Measurements from ENCODE around the gene TSC22D1. TPM values are rescaled to one million over a fixed set of nuclear protein-coding genes. Genes with fewer than 3 reads are reported as not detected.

Gene TSC22D1
- total RNA-seq, 4 donors from 2014 or later, result 177 to 798 (median 250) TPM

DNA sequence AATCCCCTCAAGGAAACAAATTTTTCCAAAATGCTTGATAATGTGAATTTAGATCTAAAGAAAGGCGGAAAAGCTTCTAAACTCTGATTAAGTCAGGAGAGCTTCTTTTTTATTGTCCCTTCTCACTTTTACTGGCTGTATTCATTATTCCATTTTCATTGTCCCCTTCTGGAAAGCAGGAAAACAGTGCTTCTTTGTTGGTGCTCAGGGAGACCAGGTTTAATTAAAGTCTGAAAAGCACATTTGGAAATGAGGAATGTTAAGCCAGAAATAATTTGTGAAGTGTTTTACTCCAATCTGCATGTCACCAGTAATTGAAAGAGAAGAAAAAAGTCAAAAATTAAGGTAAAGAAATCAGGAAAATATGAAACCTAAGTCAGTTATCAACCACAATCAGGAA is 43.5 kb upstream of the TSC22D1 start:
- intact Hi-C loops (cut with DNase I; ENCODE audit: low total_unique reads), result no loop called here
- H3K4me1 ChIP-seq, result no peaks in the 10 kb centered on the region
- in situ Hi-C loops (cut with MboI; ENCODE audit: low pct_ligation_motif_present in 1 of 4, low pct_unique_long_range_greater_than_20kb in 1 of 4, low sequenced_read_pairs in 3 of 4), result no loop called here
- no peak overlapping the region for H3K4me3 ChIP-seq
- H3K9me3 ChIP-seq, result no peaks in the 10 kb centered on the region
- no peak overlapping the region for H3K27ac ChIP-seq
- 91 to 93% methylated on average over 1 of the region's 1 CpG for WGBS, 2 donors (ENCODE audit: low coverage in 1 of 2)
- DNase-seq, result no peak
- no peaks in the 10 kb centered on the region for H3K27me3 ChIP-seq
- no peaks in the 10 kb centered on the region for H3K36me3 ChIP-seq
- no peak for TF ChIP-seq POLR2AphosphoS5 (IDR thresholded peaks at IDR 0.05)
- TF ChIP-seq, protein P1, sequence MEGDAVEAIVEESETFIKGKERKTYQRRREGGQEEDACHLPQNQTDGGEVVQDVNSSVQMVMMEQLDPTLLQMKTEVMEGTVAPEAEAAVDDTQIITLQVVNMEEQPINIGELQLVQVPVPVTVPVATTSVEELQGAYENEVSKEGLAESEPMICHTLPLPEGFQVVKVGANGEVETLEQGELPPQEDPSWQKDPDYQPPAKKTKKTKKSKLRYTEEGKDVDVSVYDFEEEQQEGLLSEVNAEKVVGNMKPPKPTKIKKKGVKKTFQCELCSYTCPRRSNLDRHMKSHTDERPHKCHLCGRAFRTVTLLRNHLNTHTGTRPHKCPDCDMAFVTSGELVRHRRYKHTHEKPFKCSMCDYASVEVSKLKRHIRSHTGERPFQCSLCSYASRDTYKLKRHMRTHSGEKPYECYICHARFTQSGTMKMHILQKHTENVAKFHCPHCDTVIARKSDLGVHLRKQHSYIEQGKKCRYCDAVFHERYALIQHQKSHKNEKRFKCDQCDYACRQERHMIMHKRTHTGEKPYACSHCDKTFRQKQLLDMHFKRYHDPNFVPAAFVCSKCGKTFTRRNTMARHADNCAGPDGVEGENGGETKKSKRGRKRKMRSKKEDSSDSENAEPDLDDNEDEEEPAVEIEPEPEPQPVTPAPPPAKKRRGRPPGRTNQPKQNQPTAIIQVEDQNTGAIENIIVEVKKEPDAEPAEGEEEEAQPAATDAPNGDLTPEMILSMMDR (IDR thresholded peaks at IDR 0.05), result no peak
- no peak for TF ChIP-seq EP300 (IDR thresholded peaks at IDR 0.05; ENCODE audit: low read depth)

DNA sequence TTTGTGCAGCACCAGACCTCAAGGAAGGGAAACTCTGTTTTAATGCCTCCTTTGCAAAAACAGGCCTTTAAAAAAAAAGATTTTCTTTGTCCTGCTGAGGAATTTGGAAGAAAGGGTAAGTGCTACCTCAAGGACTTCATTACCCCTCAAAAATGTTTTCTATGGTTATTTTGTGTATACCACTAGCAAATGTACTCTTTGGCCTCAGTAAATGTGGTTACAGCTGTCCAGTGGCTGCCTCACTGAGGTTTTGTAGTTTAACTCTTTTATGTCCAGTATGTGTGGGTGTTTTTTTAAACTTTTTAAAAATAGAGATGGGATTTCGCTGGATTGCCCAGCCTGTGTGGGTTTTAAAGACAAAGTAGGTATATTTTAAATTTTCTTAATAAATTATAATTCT is 42.2 kb upstream of the TSC22D1 start:
- in situ Hi-C loops (cut with MboI; ENCODE audit: low pct_ligation_motif_present in 1 of 4, low pct_unique_long_range_greater_than_20kb in 1 of 4, low sequenced_read_pairs in 3 of 4), result no loop called here

GRCh38 chr13:44617648-44618047 is 41.5 kb upstream of the TSC22D1 start:
- no peak for DNase-seq
- H3K9me3 ChIP-seq, result no peaks in the 10 kb centered on the region
- TF ChIP-seq EP300 (IDR thresholded peaks at IDR 0.05; ENCODE audit: low read depth) (no peak), POLR2AphosphoS5 (IDR thresholded peaks at IDR 0.05) (no peak)
- H3K4me1 ChIP-seq, result no peaks in the 10 kb centered on the region
- 89 to 91% methylated on average over 7 to 11 of the region's 11 CpGs for WGBS, 2 donors (ENCODE audit: low coverage in 1 of 2)
- H3K36me3 ChIP-seq, result no peaks in the 10 kb centered on the region
- no peak overlapping the region for H3K4me3 ChIP-seq
- H3K27me3 ChIP-seq, result no peaks in the 10 kb centered on the region
- intact Hi-C loops (cut with DNase I; ENCODE audit: low total_unique reads) (no loop called here), in situ Hi-C loops (cut with MboI; ENCODE audit: low pct_ligation_motif_present in 1 of 4, low pct_unique_long_range_greater_than_20kb in 1 of 4, low sequenced_read_pairs in 3 of 4) (no loop called here)
- H3K27ac ChIP-seq, result no peak overlapping the region

More for the DNA sequence above, 42.2 kb upstream of the TSC22D1 start:
- 51 to 56% methylated on average over 1 of the region's 1 CpG for WGBS, 2 donors (ENCODE audit: low coverage in 1 of 2)
- intact Hi-C loops (cut with DNase I; ENCODE audit: low total_unique reads), result no loop called here
- Histone ChIP-seq H3K9me3 (no peaks in the 10 kb centered on the region), H3K27ac (no peak overlapping the region), H3K27me3 (no peaks in the 10 kb centered on the region), H3K36me3 (no peaks in the 10 kb centered on the region), H3K4me1 (no peaks in the 10 kb centered on the region), H3K4me3 (no peak overlapping the region)
- TF ChIP-seq, protein P1 (IDR thresholded peaks at IDR 0.05), result no peak
- TF ChIP-seq POLR2AphosphoS5 (IDR thresholded peaks at IDR 0.05) (no peak), EP300 (IDR thresholded peaks at IDR 0.05; ENCODE audit: low read depth) (no peak), POLR2A (IDR thresholded peaks at IDR 0.05) (no peak)
- no peak for DNase-seq

DNA sequence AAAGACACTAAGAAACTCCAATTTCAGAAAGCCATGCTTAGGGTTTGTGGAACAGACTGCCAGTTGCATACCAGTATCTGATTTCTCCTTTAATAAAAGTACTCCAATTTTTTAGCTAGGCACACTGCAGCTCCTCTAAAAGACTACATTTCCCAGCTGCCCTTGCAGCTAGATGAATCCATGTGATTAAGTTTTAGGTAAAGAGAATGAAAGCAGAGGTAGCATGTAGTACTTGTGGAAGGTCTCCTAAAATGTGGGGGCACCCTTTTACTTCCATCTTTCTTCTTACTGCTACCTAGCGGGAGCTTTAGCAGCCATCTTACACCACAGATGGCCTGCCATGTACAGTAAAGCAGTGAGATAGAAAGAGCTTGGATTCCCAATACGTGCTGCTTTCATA is 33.0 kb upstream of the TSC22D1 start:
- DNase-seq, result no peak
- intact Hi-C loops (cut with DNase I; ENCODE audit: low total_unique reads) (no loop called here), in situ Hi-C loops (cut with MboI; ENCODE audit: low pct_ligation_motif_present in 1 of 4, low pct_unique_long_range_greater_than_20kb in 1 of 4, low sequenced_read_pairs in 3 of 4) (no loop called here)
- 85 to 100% methylated on average over 2 of the region's 2 CpGs for WGBS, 2 donors (ENCODE audit: low coverage in 1 of 2)
- TF ChIP-seq, protein P1 (IDR thresholded peaks at IDR 0.05), result no peak
- TF ChIP-seq POLR2A (IDR thresholded peaks at IDR 0.05) (no peak), EP300 (IDR thresholded peaks at IDR 0.05; ENCODE audit: low read depth) (no peak), POLR2AphosphoS5 (IDR thresholded peaks at IDR 0.05) (no peak)
- no peak overlapping the region for H3K27ac ChIP-seq
- no peaks in the 10 kb centered on the region for H3K4me1 ChIP-seq
- no peaks in the 10 kb centered on the region for H3K36me3 ChIP-seq
- H3K9me3 ChIP-seq, result no peaks in the 10 kb centered on the region
- no peaks in the 10 kb centered on the region for H3K27me3 ChIP-seq
- no peak overlapping the region for H3K4me3 ChIP-seq

DNA sequence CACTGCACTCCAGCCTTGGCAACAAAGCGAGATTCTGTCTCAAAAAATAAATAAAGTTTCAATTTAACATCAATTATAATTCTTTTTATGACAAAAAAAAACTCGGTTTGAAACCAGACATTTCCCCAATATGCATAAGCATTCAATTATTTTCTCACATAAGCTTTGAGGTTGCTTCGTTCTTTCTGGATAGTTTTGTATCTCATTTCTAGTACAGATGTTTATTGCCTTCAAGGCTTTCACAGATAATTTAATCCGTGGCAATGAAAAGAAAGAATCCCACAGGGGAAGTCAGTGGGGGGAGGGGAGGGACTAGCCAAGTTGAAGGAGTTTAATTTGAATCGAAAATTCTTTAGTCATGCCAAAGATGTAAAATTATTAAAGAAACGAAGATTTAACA is 29.6 kb upstream of the TSC22D1 start:
- TF ChIP-seq EP300 (IDR thresholded peaks at IDR 0.05; ENCODE audit: low read depth) (no peak), POLR2A (IDR thresholded peaks at IDR 0.05) (no peak), POLR2AphosphoS5 (IDR thresholded peaks at IDR 0.05) (no peak)
- TF ChIP-seq, protein P1 (IDR thresholded peaks at IDR 0.05), result no peak
- intact Hi-C loops (cut with DNase I; ENCODE audit: low total_unique reads), result no loop called here
- in situ Hi-C loops (cut with MboI; ENCODE audit: low pct_ligation_motif_present in 1 of 4, low pct_unique_long_range_greater_than_20kb in 1 of 4, low sequenced_read_pairs in 3 of 4), result no loop called here
- Histone ChIP-seq H3K27me3 (no peaks in the 10 kb centered on the region), H3K4me3 (no peak overlapping the region), H3K9me3 (no peaks in the 10 kb centered on the region), H3K27ac (no peak overlapping the region), H3K36me3 (no peaks in the 10 kb centered on the region), H3K4me1 (no peaks in the 10 kb centered on the region)
- DNase-seq, result no peak
- WGBS, 2 donors (ENCODE audit: low coverage in 1 of 2), result 66 to 68% methylated on average over 6 of the region's 6 CpGs

All from transverse colon (tissue), 4 donors.